HFFc6 (cell line): ENCODE measurements around the gene UCN. TPM values are rescaled to one million over a fixed set of nuclear protein-coding genes. Genes with fewer than 3 reads are reported as not detected.
A peak's percentile ranks its signal among the peaks of the same experiment; 100 is the strongest.

ENCODE experiments used
- DNase-seq: peaks from one replicate; pipeline ENCODE4 v3.0.0-alpha.2; 2018
- H3K27ac Mint-ChIP-seq: 2 replicates; pipeline ENCODE4 v1.8.0; 2020; ENCODE audit warnings: mild to moderate bottlenecking, mixed read lengths
- H3K27me3 Mint-ChIP-seq: 2 replicates; pipeline ENCODE4 v1.8.0; 2021; ENCODE audit warnings: mild to moderate bottlenecking, moderate library complexity, mixed read lengths; ENCODE audit not compliant: insufficient read depth
- H3K36me3 Mint-ChIP-seq: 2 replicates; pipeline ENCODE4 v1.8.0; 2021; ENCODE audit warnings: low read depth, mixed read lengths
- H3K4me1 Mint-ChIP-seq: 2 replicates; pipeline ENCODE4 v1.8.0; 2020; ENCODE audit warnings: low read depth, mixed read lengths
- H3K4me3 Mint-ChIP-seq: 2 replicates; pipeline ENCODE4 v1.8.0; 2020; ENCODE audit warnings: mild to moderate bottlenecking, moderate library complexity, mixed read lengths
- H3K9me3 Mint-ChIP-seq: 2 replicates; pipeline ENCODE4 v1.8.0; 2020; ENCODE audit warnings: mild to moderate bottlenecking, mixed read lengths
- CTCF ChIP-seq: fragments of 200-600 bp; sonication (generic); IDR thresholded peaks from 2 replicates; pipeline ENCODE4 v1.5.0; 2021; ENCODE audit warnings: antibody characterized with exemption, mild to moderate bottlenecking
- total RNA-seq, 6 experiments: library from RNA; stranded (reverse); fragmentation: NEBNext Ultra II Directional; extraction: Animal tissue kit (Norgen Biotek cat#: 25700); gene quantifications; 2 replicates in 1 of 6; 3 replicates in 5 of 6; pipeline ENCODE4 v1.2.3, GENCODE V29; 2021

Gene UCN
- total RNA-seq, 6 experiments from 2014 or later: 0.46 to 0.88 (median 0.73) TPM

GRCh38 chr2:27263287-27264252 lies 44.7 kb downstream of the UCN start:
- H3K4me1 Mint-ChIP-seq: peaks cover 14% of the 10 kb centered on the region
- no peak for DNase-seq
- TF ChIP-seq CTCF: no peak
- H3K36me3 Mint-ChIP-seq: no peaks in the 10 kb centered on the region
- H3K4me3 Mint-ChIP-seq: peak overlapping the region; percentile 31; the same call in 1 of the 2 replicates
- no peaks in the 10 kb centered on the region for H3K9me3 Mint-ChIP-seq
- peaks cover 44% of the 10 kb centered on the region for H3K27me3 Mint-ChIP-seq
- no peak overlapping the region for H3K27ac Mint-ChIP-seq

GRCh38 chr2:27262379-27263286 lies 45.6 kb downstream of the UCN start, which contains the start of gene SLC30A3:
Gene SLC30A3 (minus strand): TSS chr2:27263047. CDS start chr2:27262906, 141 bp downstream.
- H3K9me3 Mint-ChIP-seq: no peaks in the 10 kb centered on the region
- DNase-seq: no peak
- no peaks in the 10 kb centered on the region for H3K36me3 Mint-ChIP-seq
- H3K27me3 Mint-ChIP-seq: peaks cover 50% of the 10 kb centered on the region
- H3K4me3 Mint-ChIP-seq: peak within 1 kb of the TSS; percentile 31; the same call in 1 of the 2 replicates
- H3K27ac Mint-ChIP-seq: no peak within 1 kb of the TSS
- TF ChIP-seq CTCF: no peak
- H3K4me1 Mint-ChIP-seq: peaks cover 14% of the 10 kb centered on the region

GRCh38 chr2:27261926-27262298 lies 46.3 kb downstream of the UCN start:
- TF ChIP-seq CTCF: no peak
- DNase-seq: no peak
- Mint-ChIP-seq H3K4me1 (peaks cover 14% of the 10 kb centered on the region), H3K36me3 (no peaks in the 10 kb centered on the region), H3K27ac (no peak overlapping the region), H3K9me3 (no peaks in the 10 kb centered on the region), H3K4me3 (no peak overlapping the region), H3K27me3 (peaks cover 52% of the 10 kb centered on the region)

- H3K4me3 Mint-ChIP-seq: no peak overlapping the region
- peaks cover 14% of the 10 kb centered on the region for H3K4me1 Mint-ChIP-seq
- no peak overlapping the region for H3K27ac Mint-ChIP-seq
- H3K9me3 Mint-ChIP-seq: no peaks in the 10 kb centered on the region
- H3K36me3 Mint-ChIP-seq: no peaks in the 10 kb centered on the region
- TF ChIP-seq CTCF: no peak
- H3K27me3 Mint-ChIP-seq: peaks cover 57% of the 10 kb centered on the region
- DNase-seq: no peak
These were observed 46.9 kb downstream of the UCN start for GRCh38 chr2:27261241-27261925.

GRCh38 chr2:27258051-27258450 lies 50.2 kb downstream of the UCN start:
- no peak for TF ChIP-seq CTCF
- Mint-ChIP-seq H3K27me3 (peaks cover 48% of the 10 kb centered on the region), H3K27ac (no peak overlapping the region), H3K36me3 (no peaks in the 10 kb centered on the region), H3K4me3 (no peak overlapping the region), H3K4me1 (peaks cover 20% of the 10 kb centered on the region), H3K9me3 (no peaks in the 10 kb centered on the region)
- DNase-seq: no peak
